GM21447 (cell line): ENCODE results near the gene ANTXRL.
"Not testable (repeated sequence)": the region's sequence is repeated elsewhere in the genome, so short reads cannot be mapped to it uniquely, and the experiment has no call there.

ENCODE experiments used
- ATAC-seq: cut with Tn5 transposase; IDR thresholded peaks from one replicate; pipeline ENCODE4 v1.9.1; 2021; ENCODE audit not compliant: unreplicated experiment

Gene ANTXRL

GRCh38 chr10:46293832-46294640 lies 7.2 kb downstream of the ANTXRL start:
- ATAC-seq: no peak

DNA sequence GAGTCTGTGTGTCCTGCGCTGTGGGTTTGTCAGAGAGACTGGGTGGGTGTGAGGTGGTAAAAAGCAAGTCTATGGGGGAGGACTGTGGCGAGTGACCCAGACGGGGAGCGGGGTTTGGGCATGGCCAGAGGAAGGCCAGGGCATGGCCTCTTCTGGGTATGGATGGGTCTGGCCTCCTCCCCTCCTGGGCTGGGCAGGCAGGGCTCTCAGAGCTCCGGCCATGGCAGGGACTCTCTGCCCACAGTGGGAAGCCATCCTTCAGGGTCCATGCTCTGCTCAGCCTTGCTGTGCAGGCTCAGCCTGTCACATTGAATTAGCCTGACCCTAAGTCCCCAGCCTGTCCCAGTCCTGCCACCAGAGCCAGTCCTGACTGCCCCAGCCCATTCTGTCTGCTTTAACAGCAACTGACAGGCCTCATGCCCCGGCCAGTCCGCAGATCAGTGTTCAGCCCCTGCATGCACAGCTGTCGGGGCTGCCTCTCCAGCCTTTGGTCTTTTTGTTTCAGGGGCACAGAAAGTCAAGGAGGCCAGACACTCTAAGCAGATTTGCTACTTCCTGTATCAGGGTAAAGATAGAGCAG lies 7.9 kb downstream of the ANTXRL start:
- no peak for ATAC-seq

DNA sequence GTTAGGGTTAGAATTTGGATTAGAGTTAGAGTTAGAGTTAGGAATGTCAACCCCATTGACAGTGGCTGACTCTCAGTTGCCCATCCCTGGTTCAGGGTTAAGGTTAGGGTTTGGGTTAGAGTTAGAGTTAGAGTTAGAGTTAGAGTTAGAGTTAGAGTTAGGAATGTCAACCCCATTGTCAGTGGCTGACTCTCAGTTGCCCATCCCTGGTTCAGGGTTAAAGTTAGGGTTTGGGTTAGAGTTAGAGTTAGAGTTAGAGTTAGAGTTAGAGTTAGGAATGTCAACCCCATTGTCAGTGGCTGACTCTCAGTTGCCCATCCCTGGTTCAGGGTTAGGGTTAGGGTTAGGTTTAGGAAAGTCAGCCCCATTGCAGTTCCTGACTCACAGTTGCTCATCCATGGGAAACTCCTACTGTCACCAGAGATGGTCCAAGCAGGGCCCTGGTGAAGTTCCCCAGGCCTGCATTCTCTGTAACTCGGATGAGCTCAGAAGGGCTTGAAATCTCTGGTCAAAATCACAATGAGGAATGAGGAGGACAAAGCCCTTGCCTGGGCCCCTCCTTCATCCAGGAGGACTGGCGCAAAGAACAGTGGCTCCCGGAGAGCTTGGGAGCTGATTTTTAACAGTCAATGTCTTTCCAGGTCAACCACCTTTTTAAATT lies 8.7 kb downstream of the ANTXRL start:
- ATAC-seq: not testable (repeated sequence)

- not testable (repeated sequence) for ATAC-seq
Measured at GRCh38 chr10:46296086-46296485, 9.3 kb downstream of the ANTXRL start.

- ATAC-seq: no peak
Measured at GRCh38 chr10:46296641-46297141, 9.9 kb downstream of the ANTXRL start.

DNA sequence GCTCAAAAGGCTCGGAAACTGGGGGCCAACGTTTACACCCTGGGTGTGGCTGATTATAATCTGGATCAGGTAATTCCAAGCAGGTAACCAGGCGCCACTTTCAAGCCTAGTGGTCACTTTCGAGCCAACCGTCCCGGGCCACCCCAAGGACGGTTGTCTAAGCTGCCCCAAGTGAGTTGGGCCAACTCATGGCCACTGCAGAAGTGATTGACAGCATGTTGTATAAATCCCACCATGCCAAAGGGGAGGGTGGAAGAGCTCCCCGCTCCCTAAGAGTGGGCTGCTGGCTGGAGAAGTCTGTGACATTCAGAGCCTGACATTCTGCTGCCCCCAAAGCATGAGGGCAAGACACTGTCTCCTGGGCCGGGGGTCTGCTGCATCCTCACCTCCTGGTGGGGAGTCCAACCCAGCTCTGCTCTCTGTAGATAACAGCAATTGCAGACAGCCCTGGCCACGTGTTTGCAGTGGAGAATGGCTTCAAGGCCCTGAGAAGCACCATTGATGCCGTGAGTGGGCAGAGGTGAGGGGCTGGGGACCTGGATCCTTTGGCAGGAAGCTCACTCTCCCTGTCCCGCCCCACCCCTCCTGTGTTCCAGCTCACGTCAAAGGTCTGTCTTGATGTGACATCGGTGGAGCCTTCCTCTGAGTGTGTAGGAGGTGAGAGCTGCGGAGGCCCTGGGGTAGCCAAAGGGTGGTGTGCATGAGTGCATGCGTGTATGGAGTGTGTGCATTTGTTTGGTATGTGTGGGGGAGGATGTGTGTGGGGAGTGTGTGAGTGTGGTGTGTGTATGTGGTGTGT lies 10.8 kb downstream of the ANTXRL start:
- no peak for ATAC-seq

DNA sequence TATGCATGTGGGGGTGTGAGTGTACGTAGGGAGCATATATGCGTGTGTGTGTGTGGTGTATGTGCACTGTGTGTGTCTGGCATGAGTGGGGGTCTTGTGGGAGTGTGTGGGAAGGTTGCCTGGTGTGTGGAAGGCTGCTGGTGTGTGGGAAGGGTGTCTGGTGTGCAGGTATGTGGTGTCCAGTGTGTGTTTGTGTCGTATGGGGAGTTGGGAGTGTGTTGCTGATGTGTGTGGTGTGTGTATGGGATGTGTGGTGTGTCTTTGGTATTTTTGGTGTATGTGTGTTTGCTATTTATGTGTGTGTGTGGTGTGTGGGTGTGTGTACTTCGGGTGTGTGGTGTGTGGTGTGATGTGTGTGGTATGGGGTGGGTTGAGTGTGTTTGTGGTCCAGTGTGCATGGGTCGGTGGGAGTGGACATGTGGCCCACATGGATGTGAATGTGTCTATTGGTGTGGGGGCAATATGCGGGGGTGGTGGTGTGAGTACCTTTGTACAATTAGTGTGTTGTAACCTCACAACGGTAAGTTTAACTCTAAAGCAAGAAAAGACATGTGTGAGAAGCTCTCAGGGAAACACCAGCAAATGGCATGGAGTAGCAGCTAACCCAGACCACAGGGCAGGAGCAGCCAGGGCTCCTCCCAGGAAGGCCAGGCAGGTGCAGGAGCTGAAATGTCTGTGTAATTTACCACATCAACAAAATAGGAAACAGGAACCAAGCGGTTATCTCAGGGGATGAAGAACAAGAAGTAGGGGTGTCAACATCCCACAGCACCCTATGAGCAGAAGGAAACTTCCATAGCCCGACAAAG lies 11.9 kb downstream of the ANTXRL start:
- ATAC-seq: no peak

- no peak for ATAC-seq
Measured at GRCh38 chr10:46299286-46299535, 12.4 kb downstream of the ANTXRL start.

DNA sequence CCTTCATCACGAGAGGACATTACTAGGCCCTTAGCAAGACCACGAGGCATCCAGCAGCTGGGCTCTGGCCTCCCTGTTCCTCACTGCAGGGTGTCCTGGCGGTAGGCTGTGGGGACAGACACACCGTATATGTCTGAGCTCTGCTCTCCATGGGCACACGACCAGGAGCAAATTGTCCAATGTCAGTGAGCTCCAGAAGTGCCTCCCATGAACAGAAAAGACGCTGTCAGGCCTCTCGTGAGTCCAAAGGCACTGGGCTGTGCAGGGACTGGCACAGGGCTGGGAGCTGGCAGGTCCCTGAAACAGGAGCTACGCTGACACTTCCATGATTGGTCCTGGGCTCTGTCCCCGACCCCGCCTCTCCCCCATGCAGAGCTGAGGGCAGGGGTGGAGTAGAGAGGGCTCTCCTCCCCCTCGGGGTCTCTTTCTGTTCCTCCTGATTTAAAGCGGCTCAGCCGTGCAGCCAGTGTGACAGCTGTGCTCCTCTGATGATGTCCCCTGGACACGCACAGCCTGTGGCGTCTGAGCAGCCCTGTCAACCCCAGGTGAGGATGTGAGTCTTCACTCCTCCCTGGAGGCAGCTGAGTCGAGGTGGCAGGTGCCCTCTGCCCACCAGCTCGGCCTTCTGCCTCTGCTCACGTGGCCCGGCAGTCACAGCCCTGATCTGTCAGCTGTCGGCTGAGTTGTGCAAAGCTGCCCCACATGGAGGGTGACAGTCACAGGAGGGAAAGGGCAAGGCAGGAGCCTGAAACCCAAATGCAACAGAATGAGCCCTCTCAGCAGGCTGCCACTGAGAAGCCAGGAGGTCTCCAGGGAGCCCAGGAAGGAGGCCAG lies 13.0 kb downstream of the ANTXRL start:
- no peak for ATAC-seq

DNA sequence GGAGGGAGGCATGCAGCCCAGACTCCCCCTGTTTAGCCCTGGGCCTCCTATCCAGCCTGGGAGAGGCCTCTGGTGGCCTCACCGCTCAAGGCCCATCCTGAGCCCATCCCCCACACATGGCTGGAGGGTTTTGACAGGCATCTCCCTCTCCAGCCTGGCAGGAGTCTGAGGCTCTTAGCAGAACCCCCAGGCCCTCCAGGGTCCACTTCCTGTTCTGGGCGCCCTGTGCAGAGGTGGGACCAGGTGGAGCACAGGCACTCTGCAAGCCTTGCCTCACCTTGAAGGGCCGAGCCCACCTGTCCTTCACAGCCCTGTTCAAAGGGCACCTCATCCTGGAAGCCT lies 13.5 kb downstream of the ANTXRL start:
- not testable (repeated sequence) for ATAC-seq

GRCh38 chr10:46301056-46301645 lies 14.4 kb downstream of the ANTXRL start:
- no peak for ATAC-seq

DNA sequence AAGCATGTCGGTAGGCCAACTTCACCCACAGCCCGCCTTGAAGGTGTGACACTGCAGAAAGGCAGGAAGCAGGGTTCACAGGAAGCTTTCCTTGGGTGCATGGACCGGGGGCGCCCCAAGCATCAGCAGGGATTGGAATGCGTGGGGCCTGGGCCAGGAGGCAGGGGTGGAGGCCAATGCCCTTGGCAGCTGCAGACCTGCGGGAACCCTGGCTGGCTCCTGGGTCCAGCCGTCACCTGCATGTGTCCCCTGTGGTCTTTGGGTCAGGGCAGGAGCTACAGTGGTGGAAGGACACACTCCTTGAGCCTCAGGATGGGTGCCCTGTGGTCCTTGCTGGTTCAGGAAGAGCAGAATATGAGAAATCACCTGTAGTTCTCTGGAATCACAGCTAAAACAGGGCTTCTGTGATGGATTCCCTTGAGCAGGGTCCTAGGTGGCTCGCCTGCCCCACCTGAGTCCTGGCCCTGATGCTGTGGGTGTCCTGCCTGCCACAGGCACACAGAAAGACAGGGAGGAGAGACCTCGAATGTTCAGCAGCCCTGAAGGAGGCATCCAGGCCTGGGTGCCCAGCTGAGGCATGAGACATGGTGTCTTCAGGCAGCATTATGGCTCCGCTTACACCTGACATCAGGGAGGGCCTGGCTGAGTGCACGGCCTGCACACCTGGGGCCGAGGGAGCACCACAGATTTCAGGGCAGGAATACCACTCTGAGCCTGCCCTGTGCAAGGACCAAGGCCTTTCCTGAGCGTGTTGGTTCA lies 15.1 kb downstream of the ANTXRL start:
- no peak for ATAC-seq

DNA sequence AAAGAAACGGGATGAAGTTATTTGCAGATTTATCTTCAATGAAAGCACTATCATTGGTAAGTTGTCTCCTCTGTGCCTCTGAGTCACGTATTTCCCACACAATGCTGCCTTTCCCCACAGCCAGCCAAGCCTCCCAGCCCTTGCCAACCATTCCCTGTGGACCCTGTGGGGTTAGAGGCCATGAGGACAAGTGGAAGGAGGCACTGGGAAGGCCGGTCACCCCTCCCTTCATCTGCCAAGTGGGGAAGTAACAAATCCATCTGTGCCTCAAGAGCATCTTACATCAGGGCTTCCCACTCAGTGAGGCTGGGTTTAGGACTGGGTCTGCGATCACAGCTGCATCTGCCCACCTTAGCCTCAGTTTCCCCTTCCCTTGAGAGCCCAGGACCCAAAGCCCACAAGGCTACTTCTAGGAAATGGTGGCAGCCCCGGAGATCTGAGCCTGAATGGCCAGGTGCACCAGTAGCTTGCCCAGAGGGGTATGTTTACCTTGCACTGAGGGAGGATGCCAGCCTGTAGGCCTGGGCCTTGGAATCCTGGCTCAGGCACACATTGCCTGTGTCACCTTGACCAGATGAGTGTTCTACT lies 16.1 kb downstream of the ANTXRL start:
- not testable (repeated sequence) for ATAC-seq

GRCh38 chr10:46304062-46304461 lies 17.3 kb downstream of the ANTXRL start:
- no peak for ATAC-seq

DNA sequence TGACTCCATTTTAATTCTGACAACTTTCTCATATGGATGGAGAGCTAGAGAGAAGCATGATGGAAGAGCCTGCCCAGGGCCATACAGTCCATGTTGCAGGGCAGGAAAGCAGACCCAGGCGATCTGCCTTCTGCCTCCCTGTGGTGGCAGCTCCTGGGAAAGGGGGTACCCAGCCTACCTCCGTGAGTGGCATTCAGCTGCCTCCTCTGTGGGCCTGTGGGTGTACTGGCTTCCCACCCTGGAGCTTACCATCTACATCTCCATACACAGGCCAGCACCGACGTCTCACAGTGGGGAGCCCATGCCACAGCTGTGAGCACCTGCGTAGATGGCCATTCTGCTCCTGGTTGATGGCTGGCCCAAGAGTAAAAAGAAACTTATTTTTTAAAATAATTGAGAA lies 17.9 kb downstream of the ANTXRL start:
- ATAC-seq: not testable (repeated sequence)

- no peak for ATAC-seq
Measured at GRCh38 chr10:46305079-46305818, 18.5 kb downstream of the ANTXRL start.

DNA sequence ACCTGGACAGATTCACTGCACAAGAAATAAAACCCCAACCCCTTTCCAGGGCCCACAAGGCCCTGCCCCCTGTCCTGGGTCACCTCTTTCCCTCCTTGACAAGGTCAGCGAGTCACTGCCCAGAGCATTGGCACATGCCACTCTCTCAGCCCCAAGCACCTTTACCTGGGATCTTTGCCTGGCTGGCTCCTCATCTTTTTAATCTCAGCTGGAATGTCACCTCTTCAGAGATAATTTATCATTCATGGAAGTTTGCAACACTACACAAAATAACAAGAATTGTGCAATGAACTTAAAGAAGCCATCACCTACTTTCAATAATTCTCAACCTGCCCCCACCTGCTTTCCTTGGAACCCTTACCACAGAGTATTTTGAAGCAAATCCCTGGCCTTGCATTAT lies 19.2 kb downstream of the ANTXRL start:
- ATAC-seq: no peak
